HuH-7 (cell line): ENCODE measurements around the gene TBXAS1.

Source experiments
- DNase-seq: peaks from one replicate; pipeline ENCODE4 v3.0.0; 2011; ENCODE audit warnings: low spot score

TBXAS1 gene

GRCh38 chr7:140050100-140050499 lies 221.0 kb downstream of the TBXAS1 start:
- DNase-seq, result no peak

GRCh38 chr7:140051820-140052219 lies 222.8 kb downstream of the TBXAS1 start:
- DNase-seq, result no peak

GRCh38 chr7:140053812-140054539 lies 224.9 kb downstream of the TBXAS1 start:
- no peak for DNase-seq

GRCh38 chr7:140054751-140055150 lies 225.7 kb downstream of the TBXAS1 start:
- no peak for DNase-seq

GRCh38 chr7:140055833-140056232 lies 226.8 kb downstream of the TBXAS1 start:
- DNase-seq, result no peak

GRCh38 chr7:140056431-140057142 lies 227.5 kb downstream of the TBXAS1 start:
- DNase-seq, result no peak

- no peak for DNase-seq
These were observed 228.1 kb downstream of the TBXAS1 start for GRCh38 chr7:140057143-140057535.

GRCh38 chr7:140058517-140058916 lies 229.5 kb downstream of the TBXAS1 start:
- no peak for DNase-seq

- no peak for DNase-seq
These were observed 230.5 kb downstream of the TBXAS1 start for GRCh38 chr7:140059273-140060242.

- no peak for DNase-seq
These were observed 231.2 kb downstream of the TBXAS1 start for GRCh38 chr7:140060243-140060630.

- DNase-seq, result no peak
These were observed 231.9 kb downstream of the TBXAS1 start for GRCh38 chr7:140060788-140061606.

GRCh38 chr7:140061607-140061930 lies 232.5 kb downstream of the TBXAS1 start:
- no peak for DNase-seq

- DNase-seq, result peak; percentile 45
These were observed 233.1 kb downstream of the TBXAS1 start for GRCh38 chr7:140062118-140062527.

- peak; percentile 80 for DNase-seq
These were observed 233.7 kb downstream of the TBXAS1 start, which contains the start of gene PARP12 for GRCh38 chr7:140062528-140063299. Gene PARP12, minus strand, starts transcription at chr7:140062951. Its CDS starts 104 bp downstream, at chr7:140062847.

- no peak for DNase-seq
These were observed 238.0 kb downstream of the TBXAS1 start for GRCh38 chr7:140067052-140067451.

- DNase-seq, result no peak
These were observed 239.0 kb downstream of the TBXAS1 start for GRCh38 chr7:140068033-140068432.

- DNase-seq, result no peak
These were observed 240.4 kb downstream of the TBXAS1 start for GRCh38 chr7:140069298-140069949.
